ENCODE data around the gene HIBCH. TPM values are rescaled to one million over a fixed set of nuclear protein-coding genes. Genes with fewer than 3 reads are reported as not detected.

HIBCH gene
- total and polyA plus RNA-seq, 9 of the 15 experiments (the other 6 are each of a cell fraction or from before 2014, with no cell fraction given), result 17.0 to 65.4 (median 28.3) TPM

DNA sequence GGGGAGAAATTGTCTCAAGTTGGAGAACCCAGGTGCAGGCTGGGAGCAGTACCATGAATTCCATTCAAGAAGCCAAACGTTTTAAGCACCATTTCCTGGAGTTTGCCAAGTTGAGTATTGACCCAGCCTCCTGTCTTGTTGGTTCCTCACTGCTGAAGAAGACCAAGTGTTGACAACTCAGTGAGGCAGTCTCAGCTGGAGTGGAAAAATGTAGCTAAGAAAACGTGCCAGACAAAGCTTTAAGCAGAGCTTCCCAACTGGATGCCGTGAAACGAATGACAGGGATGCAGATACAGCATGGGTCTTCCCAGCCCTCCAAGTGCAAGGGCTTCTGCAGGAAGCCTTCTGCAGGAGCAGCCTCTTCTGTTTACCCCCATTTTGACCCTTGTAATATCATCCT lies 23.0 kb upstream of the HIBCH start:
- in situ Hi-C loops (cut with MboI), result no loop called here

More for the DNA sequence above, 23.0 kb upstream of the HIBCH start:
- FAIRE-seq, result no peak
- H3K9me1 ChIP-seq (ENCODE audit: control insufficient read depth, insufficient read depth, low read length), result no peaks in the 10 kb centered on the region
- H2AFZ ChIP-seq (ENCODE audit: low read depth, low read length), result 0 out of 2 replicates have a peak overlapping the region, but pooled peaks have one; percentile 39
- DNase-seq (ENCODE audit: extremely low read depth in 1 of 4, low spot score in 3 of 4), result no peak
- ChIA-PET CTCF (ENCODE audit: low intra/inter-chr PET ratio) (no interaction called here), POLR2A (interaction anchor here (0.7 kb wide), 1 partner anchor 76 kb away, joined by 3 read pairs; no protein-coding TSS in a partner anchor)
- H3K9ac ChIP-seq (ENCODE audit: insufficient read depth in 1 of 2, low read depth in 2 of 2, low read length in 2 of 2), result no peak overlapping the region; a peak in 1 of 4 replicates
- H3K27me3 ChIP-seq (ENCODE audit: control insufficient read depth in 2 of 2, insufficient read depth in 2 of 2, low read length in 2 of 2), result no peaks in the 10 kb centered on the region
- BruUV-seq (replicated peaks), result no TSS peak
- TF ChIP-seq MCM2 (IDR thresholded peaks at IDR 0.05; ENCODE audit: low read depth) (no peak), NR2C1 (IDR thresholded peaks at IDR 0.05) (no peak), NR2C1 (tag; IDR thresholded peaks at IDR 0.05) (no peak), ZNF224 (CRISPR knock-in tag; IDR thresholded peaks at IDR 0.05) (no peak), SLC30A9 (CRISPR knock-in tag; IDR thresholded peaks at IDR 0.05) (no peak), ELF2 (CRISPR knock-in tag; IDR thresholded peaks at IDR 0.05) (no peak), HOXB6 (CRISPR knock-in tag; IDR thresholded peaks at IDR 0.05; ENCODE audit: borderline replicate concordance) (no peak), FOSL1 (tag; conservative IDR thresholded peaks at IDR 0.05) (no peak), ZNF589 (CRISPR knock-in tag; IDR thresholded peaks at IDR 0.05; ENCODE audit: low read depth) (no peak), POU5F1 (IDR thresholded peaks at IDR 0.05; ENCODE audit: borderline replicate concordance, low read depth, low read length, partially characterized antibody) (no peak)
- TF ChIP-seq, protein P1, sequence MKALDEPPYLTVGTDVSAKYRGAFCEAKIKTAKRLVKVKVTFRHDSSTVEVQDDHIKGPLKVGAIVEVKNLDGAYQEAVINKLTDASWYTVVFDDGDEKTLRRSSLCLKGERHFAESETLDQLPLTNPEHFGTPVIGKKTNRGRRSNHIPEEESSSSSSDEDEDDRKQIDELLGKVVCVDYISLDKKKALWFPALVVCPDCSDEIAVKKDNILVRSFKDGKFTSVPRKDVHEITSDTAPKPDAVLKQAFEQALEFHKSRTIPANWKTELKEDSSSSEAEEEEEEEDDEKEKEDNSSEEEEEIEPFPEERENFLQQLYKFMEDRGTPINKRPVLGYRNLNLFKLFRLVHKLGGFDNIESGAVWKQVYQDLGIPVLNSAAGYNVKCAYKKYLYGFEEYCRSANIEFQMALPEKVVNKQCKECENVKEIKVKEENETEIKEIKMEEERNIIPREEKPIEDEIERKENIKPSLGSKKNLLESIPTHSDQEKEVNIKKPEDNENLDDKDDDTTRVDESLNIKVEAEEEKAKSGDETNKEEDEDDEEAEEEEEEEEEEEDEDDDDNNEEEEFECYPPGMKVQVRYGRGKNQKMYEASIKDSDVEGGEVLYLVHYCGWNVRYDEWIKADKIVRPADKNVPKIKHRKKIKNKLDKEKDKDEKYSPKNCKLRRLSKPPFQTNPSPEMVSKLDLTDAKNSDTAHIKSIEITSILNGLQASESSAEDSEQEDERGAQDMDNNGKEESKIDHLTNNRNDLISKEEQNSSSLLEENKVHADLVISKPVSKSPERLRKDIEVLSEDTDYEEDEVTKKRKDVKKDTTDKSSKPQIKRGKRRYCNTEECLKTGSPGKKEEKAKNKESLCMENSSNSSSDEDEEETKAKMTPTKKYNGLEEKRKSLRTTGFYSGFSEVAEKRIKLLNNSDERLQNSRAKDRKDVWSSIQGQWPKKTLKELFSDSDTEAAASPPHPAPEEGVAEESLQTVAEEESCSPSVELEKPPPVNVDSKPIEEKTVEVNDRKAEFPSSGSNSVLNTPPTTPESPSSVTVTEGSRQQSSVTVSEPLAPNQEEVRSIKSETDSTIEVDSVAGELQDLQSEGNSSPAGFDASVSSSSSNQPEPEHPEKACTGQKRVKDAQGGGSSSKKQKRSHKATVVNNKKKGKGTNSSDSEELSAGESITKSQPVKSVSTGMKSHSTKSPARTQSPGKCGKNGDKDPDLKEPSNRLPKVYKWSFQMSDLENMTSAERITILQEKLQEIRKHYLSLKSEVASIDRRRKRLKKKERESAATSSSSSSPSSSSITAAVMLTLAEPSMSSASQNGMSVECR (CRISPR knock-in tag; IDR thresholded peaks at IDR 0.05), result no peak
- TF ChIP-seq, protein P2, sequence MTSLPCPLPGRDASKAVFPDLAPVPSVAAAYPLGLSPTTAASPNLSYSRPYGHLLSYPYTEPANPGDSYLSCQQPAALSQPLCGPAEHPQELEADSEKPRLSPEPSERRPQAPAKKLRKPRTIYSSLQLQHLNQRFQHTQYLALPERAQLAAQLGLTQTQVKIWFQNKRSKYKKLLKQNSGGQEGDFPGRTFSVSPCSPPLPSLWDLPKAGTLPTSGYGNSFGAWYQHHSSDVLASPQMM (CRISPR knock-in tag; IDR thresholded peaks at IDR 0.05), result no peak
- TF ChIP-seq, protein P3, sequence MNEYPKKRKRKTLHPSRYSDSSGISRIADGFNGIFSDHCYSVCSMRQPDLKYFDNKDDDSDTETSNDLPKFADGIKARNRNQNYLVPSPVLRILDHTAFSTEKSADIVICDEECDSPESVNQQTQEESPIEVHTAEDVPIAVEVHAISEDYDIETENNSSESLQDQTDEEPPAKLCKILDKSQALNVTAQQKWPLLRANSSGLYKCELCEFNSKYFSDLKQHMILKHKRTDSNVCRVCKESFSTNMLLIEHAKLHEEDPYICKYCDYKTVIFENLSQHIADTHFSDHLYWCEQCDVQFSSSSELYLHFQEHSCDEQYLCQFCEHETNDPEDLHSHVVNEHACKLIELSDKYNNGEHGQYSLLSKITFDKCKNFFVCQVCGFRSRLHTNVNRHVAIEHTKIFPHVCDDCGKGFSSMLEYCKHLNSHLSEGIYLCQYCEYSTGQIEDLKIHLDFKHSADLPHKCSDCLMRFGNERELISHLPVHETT (CRISPR knock-in tag; conservative IDR thresholded peaks at IDR 0.05 in 1 of 2, IDR thresholded peaks at IDR 0.05 in 1 of 2), result no peak
- H3K4me2 ChIP-seq (ENCODE audit: insufficient read depth, low read length), result no peak overlapping the region
- H3K4me3 ChIP-seq, result no peak overlapping the region
- no peaks in the 10 kb centered on the region; the same call in 2 of the 3 replicates for H3K79me2 ChIP-seq (ENCODE audit: control insufficient read depth, insufficient read depth, low read length)
- no peaks in the 10 kb centered on the region for H3K9me3 ChIP-seq (replicated peaks; ENCODE audit: control insufficient read depth, insufficient read depth, low read depth, low read length)
- WGBS (ENCODE audit: insufficient coverage, low coverage, missing lambda C conversion rate), result 81% methylated on average over 4 of the region's 4 CpGs
- no peaks in the 10 kb centered on the region for H3K36me3 ChIP-seq (ENCODE audit: control insufficient read depth, insufficient read depth, low read length)
- no peak for ATAC-seq
- no peak overlapping the region for H3K27ac ChIP-seq (ENCODE audit: extremely low read depth, low read depth, low read length)
- H4K20me1 ChIP-seq (replicated peaks; ENCODE audit: control insufficient read depth, insufficient read depth, low read length), result no peaks in the 10 kb centered on the region
- peaks cover 0 to 9% of the 10 kb centered on the region in 2 experiments; a peak in 4 of 5 replicates for H3K4me1 ChIP-seq (replicated peaks in 1 of 2; ENCODE audit: control insufficient read depth in 2 of 2, insufficient read depth in 2 of 2, low read length in 2 of 2)
- intact Hi-C loops (cut with micrococcal nuclease), result no loop called here

Measured in K562 (cell line).